CMK (cell line): ENCODE results near the gene SLITRK5.
A peak's percentile ranks its signal among the peaks of the same experiment; 100 is the strongest.

Experiments
- DNase-seq: peaks from one replicate; pipeline ENCODE4 v3.0.0-alpha.2; 2010; ENCODE audit warnings: low read depth

The SLITRK5 gene, protein sequence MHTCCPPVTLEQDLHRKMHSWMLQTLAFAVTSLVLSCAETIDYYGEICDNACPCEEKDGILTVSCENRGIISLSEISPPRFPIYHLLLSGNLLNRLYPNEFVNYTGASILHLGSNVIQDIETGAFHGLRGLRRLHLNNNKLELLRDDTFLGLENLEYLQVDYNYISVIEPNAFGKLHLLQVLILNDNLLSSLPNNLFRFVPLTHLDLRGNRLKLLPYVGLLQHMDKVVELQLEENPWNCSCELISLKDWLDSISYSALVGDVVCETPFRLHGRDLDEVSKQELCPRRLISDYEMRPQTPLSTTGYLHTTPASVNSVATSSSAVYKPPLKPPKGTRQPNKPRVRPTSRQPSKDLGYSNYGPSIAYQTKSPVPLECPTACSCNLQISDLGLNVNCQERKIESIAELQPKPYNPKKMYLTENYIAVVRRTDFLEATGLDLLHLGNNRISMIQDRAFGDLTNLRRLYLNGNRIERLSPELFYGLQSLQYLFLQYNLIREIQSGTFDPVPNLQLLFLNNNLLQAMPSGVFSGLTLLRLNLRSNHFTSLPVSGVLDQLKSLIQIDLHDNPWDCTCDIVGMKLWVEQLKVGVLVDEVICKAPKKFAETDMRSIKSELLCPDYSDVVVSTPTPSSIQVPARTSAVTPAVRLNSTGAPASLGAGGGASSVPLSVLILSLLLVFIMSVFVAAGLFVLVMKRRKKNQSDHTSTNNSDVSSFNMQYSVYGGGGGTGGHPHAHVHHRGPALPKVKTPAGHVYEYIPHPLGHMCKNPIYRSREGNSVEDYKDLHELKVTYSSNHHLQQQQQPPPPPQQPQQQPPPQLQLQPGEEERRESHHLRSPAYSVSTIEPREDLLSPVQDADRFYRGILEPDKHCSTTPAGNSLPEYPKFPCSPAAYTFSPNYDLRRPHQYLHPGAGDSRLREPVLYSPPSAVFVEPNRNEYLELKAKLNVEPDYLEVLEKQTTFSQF

DNA sequence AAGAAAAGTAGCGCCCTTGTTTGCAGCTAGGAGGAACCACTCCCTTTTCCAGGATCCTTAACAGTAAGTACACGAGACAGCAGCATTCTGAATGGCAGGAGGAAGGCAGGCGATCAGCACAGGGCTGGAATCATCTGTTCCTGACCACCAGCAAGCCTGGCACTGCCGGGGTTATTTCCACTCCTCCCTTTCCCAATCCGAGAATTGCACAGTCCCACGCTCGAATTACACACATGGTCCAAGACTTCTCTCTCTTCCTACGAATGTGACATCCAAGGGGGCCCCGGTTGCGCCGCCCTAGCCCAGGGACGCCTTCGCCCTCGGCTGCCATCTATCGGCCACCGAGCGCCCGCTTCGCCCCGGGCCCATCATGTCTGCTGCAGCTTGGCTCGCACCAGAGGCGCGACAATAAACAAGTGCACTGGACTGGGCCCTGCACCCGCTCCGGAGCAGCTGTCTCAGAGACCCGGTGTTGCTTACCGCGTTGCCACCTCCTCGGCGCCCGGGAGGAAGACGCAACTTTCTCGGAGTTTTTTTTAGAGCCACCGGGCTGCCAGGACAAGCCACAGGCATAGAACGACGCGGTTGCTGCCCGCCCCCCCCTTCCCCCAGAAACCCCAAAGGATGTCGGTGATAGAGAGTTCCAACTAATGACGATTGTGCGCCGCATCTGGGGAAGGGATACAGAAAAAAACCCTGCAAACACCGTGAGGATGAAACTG lies at the start of gene SLITRK5:
Gene SLITRK5, plus strand, starts transcription at position 341 of the 722 bp plus-strand sequence. CDS start 4,018 bp downstream, outside the sequence.
- DNase-seq = peak; percentile 54

DNA sequence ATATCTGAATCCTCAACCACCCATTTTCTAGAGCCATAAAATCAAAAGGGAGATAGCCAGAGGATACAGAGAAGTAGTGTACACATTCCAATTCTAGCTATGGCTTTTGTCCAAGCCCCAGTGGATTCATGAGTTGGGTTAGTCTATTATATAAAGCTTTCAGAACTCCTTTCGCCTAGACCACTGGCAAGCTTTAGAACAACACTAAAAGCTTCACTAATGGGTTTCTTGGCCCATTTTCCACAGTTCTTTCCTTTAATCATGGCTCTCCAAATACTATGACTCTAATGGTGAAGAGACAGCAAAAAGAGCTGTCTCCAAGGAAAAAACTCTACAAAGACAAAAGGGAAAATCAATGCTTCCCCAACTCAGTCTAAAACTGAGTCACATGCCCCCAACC lies 48.2 kb upstream of the SLITRK5 start:
- DNase-seq = no peak

DNA sequence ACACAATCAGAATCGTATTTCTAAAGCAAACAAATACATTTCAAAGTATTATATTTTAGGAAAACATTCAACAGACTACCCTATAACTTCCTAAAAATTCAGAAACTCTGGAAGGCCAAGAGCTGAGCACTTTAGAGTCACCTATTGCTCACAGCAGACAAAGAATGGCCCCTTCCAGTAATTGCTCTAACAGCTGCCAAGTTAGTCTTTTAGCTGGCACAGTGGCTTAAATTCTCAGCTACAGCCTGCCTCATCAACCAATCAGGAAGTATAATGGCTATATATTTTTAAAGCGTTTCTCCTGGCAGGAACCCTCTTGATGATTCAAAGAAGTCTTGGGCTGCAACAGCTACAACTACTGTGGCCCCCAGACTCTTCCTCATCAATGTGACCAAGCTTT lies 14.9 kb upstream of the SLITRK5 start:
- DNase-seq = no peak

DNA sequence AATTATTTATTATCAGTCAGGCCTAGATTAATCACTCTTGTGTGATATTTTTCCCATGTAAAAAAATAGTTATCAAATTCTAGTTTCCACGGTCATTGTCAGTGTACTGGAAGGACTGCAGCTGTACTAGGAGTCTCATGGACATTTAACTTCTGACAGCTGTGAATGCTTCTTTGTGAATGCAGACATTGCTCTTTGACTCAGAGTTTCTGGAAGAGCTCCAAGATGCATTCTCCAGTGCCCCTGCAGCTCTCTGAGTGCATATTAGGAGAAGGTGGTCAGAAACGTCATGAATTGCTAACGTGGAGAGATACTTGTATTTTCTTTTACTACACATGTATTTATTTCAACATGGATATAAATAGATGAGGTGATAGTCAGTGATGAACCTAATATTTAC lies 9.7 kb upstream of the SLITRK5 start:
- DNase-seq = no peak

DNA sequence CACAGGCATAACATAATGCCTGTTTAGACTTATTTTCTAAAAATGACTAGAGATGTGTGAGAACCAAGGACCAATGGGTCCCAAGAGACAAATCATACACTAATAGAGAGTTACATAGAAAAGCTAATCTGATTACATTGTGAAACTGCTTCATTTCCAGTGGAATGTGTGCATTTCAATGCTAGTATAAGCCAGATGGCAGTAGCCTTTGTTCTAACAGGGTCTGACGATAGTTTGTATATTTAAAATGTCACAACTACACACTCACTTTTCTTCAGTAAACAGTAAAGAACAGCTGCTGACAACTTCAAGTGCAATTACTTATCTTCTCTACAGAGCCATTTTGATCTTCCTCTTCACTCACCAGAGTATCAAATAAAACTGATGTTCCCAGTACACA lies 4.3 kb upstream of the SLITRK5 start:
- DNase-seq = no peak

DNA sequence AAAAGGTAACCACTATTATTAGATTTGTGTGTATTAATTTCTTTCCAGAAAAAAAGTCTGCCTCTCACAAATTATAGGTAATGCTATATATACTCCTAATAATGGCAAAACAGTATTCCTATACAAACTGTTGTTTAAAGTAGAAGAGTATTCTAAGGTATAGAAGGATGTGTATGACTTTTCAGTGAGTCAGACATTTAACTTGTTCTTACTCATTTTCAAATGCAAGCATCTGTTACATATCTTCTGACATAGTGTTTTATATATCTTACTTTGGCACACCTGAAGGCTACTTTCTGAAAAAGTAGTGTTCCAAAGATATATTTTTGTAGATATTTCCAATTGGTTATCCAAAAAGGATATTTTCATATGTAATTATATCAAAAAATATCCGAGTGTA lies 3.5 kb upstream of the SLITRK5 start:
- DNase-seq = no peak

DNA sequence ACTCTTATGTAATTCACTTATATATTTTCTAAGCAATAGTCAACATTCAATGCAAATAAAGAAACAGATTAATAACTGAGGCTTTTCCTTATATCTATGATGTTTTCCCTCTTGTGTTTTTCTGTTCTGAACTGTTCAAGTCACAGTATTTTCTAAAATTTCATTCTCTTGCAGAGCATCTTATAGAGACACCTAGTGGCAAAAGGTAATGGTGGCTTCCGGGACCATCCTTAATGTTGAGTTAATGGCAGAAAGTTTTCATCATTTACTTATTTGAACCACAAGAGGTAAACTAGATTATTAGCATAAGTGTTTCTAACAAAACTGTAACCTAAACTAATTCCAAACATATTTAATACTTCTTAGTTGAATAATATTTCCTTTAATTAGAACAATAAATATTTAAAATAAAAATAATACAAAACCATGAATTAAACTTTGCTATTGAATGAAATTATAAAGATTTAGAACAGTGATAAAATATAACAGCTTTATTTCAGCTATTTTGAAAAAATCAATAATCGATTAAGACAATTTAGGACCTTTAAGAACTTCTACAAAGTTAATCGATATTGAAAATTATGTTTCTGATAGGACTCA lies 1.7 kb upstream of the SLITRK5 start:
- DNase-seq = peak; percentile 43

DNA sequence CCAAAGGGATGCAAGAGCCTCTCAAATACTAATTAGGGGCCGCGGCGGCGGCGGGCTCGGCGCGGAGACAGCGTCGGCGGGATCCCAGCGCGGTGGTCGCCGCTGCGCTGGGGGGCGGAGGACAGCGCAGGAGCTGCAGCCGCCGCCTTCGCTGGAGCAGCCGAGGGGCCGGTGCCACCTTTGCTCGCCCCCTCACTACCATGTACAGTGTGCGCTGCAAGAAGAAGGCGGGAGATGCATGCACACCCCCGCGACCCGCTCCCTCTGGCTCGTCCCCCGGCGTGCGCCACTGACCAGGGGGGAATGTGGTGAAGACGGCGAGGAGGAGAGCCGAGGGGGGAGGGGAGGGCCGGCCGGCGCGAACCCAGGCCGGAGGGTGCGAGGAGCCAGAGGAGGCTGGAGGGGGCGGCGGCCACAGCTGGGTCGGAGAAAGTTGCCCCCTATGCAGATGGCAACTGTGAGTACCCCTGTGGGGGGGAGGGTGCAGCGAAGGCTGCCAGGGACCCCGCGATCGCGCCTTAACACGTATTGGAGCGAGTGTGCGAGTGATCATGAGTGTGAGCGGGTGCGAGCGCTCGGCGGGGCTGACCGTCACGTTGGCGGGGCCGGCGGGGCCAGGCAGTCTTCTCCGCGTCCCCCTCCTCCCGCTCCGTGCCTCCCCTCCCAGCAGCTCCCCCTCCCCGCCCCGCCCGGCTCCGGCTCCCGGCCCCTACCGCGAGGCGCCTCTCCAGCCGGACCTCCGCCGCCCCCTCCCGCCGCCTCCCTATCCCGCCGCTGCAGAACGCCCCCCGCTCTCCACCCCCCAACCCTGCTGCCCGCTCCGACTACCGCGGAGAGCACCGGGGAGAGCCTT lies 808 bp downstream of the SLITRK5 start:
- DNase-seq = no peak

DNA sequence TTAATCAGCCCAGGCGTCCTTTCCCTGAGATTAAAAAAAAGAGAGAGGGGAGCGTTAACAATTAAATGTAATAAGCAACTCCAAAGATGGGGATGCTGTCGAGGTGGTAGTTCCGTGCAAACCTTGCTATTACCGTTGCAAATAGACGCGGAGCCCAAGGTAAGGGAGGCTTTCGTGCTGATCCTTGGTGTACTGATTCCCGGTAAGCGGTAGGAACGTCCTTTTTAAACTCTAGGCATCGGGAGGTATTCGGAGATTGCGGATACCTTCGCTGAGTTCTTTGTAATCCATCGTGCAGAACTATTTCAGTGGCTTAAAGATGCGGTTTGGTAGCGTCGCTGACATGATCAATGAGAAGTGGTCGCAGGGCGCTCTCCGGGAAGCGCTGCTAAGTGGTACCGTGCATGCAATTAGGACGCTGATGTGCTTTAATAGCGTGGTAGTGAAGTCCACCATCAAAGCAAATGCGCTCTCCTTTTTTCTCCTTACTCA lies 3.1 kb downstream of the SLITRK5 start:
- no peak for DNase-seq

DNA sequence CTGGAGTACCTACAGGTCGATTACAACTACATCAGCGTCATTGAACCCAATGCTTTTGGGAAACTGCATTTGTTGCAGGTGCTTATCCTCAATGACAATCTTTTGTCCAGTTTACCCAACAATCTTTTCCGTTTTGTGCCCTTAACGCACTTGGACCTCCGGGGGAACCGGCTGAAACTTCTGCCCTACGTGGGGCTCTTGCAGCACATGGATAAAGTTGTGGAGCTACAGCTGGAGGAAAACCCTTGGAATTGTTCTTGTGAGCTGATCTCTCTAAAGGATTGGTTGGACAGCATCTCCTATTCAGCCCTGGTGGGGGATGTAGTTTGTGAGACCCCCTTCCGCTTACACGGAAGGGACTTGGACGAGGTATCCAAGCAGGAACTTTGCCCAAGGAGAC lies 4.7 kb downstream of the SLITRK5 start:
- DNase-seq = no peak

DNA sequence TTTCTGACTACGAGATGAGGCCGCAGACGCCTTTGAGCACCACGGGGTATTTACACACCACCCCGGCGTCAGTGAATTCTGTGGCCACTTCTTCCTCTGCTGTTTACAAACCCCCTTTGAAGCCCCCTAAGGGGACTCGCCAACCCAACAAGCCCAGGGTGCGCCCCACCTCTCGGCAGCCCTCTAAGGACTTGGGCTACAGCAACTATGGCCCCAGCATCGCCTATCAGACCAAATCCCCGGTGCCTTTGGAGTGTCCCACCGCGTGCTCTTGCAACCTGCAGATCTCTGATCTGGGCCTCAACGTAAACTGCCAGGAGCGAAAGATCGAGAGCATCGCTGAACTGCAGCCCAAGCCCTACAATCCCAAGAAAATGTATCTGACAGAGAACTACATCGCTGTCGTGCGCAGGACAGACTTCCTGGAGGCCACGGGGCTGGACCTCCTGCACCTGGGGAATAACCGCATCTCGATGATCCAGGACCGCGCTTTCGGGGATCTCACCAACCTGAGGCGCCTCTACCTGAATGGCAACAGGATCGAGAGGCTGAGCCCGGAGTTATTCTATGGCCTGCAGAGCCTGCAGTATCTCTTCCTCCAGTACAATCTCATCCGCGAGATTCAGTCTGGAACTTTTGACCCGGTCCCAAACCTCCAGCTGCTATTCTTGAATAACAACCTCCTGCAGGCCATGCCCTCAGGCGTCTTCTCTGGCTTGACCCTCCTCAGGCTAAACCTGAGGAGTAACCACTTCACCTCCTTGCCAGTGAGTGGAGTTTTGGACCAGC lies 5.3 kb downstream of the SLITRK5 start:
- no peak for DNase-seq

DNA sequence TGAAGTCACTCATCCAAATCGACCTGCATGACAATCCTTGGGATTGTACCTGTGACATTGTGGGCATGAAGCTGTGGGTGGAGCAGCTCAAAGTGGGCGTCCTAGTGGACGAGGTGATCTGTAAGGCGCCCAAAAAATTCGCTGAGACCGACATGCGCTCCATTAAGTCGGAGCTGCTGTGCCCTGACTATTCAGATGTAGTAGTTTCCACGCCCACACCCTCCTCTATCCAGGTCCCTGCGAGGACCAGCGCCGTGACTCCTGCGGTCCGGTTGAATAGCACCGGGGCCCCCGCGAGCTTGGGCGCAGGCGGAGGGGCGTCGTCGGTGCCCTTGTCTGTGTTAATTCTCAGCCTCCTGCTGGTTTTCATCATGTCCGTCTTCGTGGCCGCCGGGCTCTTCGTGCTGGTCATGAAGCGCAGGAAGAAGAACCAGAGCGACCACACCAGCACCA lies 5.9 kb downstream of the SLITRK5 start:
- DNase-seq = no peak

DNA sequence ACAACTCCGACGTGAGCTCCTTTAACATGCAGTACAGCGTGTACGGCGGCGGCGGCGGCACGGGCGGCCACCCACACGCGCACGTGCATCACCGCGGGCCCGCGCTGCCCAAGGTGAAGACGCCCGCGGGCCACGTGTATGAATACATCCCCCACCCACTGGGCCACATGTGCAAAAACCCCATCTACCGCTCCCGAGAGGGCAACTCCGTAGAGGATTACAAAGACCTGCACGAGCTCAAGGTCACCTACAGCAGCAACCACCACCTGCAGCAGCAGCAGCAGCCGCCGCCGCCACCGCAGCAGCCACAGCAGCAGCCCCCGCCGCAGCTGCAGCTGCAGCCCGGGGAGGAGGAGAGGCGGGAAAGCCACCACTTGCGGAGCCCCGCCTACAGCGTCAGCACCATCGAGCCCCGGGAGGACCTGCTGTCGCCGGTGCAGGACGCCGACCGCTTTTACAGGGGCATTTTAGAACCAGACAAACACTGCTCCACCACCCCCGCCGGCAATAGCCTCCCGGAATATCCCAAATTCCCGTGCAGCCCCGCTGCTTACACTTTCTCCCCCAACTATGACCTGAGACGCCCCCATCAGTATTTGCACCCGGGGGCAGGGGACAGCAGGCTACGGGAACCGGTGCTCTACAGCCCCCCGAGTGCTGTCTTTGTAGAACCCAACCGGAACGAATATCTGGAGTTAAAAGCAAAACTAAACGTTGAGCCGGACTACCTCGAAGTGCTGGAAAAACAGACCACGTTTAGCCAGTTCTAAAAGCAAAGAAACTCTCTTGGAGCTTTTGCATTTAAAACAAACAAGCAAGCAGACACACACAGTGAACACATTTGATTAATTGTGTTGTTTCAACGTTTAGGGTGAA lies 6.6 kb downstream of the SLITRK5 start:
- DNase-seq = no peak

DNA sequence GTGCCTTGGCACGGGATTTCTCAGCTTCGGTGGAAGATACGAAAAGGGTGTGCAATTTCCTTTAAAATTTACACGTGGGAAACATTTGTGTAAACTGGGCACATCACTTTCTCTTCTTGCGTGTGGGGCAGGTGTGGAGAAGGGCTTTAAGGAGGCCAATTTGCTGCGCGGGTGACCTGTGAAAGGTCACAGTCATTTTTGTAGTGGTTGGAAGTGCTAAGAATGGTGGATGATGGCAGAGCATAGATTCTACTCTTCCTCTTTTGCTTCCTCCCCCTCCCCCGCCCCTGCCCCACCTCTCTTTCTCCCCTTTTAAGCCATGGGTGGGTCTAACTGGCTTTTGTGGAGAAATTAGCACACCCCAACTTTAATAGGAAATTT lies 7.2 kb downstream of the SLITRK5 start:
- no peak for DNase-seq

DNA sequence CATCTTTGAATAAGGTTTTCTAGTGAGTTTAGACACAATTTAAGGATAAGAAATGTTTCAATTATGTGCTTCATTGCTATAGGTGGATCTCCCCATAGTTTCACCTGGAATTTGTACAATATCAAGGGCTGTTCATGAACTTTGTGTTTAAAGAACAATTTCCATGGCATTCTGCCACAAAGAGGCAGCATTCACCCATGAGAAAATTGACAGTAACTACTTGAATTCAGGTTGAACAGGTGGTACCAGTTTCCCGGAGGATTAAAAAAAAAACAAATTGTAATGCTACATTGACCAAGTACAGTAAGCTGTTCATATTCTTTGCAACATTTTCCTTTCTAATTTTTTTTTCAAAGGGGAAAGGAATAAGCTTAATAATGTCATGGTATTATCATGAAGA lies 9.1 kb downstream of the SLITRK5 start:
- no peak for DNase-seq

DNA sequence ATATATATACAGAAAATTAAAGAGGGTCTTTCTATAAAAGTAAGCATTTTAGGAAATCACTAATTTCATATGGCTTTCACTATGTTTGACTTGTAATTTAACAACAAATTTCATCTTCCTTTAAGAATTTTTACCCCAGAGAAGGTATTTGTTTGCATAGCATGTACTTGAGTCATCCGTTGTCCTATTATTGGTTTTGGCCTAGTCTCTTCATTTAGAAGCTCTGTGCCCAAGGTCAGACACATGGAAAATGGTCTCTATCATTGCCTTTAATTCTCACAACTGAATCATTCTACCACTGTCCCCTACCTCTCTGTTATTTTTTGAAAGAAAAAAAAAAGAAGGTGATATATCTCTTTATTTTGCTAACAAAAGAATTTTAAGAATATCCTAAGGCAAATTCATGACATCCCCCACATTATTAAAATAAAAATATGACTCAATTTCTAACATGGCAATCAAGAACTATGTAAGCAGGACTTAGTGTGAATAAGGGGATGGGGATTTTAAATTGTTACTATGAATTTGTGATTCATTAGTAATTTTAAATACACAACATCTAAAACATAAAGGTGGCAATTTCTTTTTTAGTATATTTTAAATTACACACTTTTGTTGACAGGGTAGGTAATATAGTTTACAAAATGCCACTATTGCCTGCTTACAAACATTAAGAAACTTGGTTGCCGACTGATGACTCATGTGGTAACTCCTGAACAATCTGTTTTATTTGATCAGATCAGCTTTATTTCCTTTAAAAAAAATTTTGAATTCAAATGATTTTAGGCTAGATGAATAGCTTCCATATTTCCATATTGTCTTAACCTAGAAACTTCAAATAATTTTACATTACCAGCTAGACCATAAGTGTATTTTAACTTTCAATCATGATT lies 13.9 kb downstream of the SLITRK5 start:
- no peak for DNase-seq

DNA sequence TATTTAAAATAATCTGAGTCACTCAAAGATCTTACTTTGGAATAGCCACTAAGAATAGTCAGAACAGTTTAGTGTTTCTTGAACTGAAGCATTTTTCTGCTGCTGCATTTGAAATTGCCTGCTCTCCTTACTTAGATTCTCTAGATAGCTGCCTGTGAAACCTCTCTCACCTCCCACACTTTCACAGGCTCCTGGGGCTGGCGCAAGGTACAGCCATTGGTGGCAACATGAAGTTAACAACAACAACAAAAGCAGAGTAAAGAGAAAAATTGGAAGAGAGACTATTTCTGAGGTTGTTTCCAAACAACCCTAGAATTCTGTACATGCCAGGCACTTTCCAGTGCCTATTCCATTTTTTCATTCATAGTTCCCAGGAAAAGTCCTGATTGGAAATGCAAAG lies 25.3 kb downstream of the SLITRK5 start:
- DNase-seq = no peak

DNA sequence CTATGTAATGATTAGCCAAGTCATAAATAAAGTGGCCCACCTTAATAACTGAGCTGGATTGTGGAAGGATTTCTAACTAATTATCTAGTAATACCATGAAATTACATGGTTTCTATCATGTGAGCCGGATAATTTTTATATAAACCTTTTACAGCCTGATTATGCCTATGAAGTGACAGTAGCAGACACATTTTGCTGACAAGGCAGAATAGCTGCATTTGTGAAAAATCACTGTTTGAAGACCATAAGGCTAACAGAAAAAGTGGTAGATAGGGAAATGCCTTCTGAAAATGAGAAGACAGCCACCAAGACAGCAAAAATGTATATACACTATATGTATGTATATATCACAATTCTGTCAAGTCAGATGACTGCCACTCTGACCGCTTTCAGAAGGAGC lies 27.1 kb downstream of the SLITRK5 start:
- DNase-seq = no peak
